OCI-LY7 (cell line): ENCODE measurements around the gene RGL1. TPM values are rescaled to one million over a fixed set of nuclear protein-coding genes. Genes with fewer than 3 reads are reported as not detected.

Source experiments
- BruUV-seq: library from RNA; stranded (reverse); fragments of 400-500 nt; replicated peaks from 2 replicates; lab custom pipeline; 2021; lab: Mats Ljungman, UMichigan
- CTCF ChIA-PET: fragments of 300-600 bp; sonication (Branson Sonifier 250); formaldehyde crosslinking; loops from one replicate; lab custom pipeline; 2022; ENCODE audit warnings: antibody characterized with exemption; ENCODE audit not compliant: unreplicated experiment; lab: Charles Lee
- POLR2A ChIA-PET: fragments of 300-600 bp; sonication (Branson Sonifier 250); formaldehyde crosslinking; loops from one replicate; lab custom pipeline; 2022; ENCODE audit warnings: antibody characterized with exemption; lab: Charles Lee
- DNase-seq: peaks from one replicate; pipeline ENCODE4 v3.0.0-alpha.2; 2015; ENCODE audit warnings: low spot score
- H2AFZ ChIP-seq: fragments of 200-600 bp; sonication (generic), shearing (Covaris generic); 2 replicates; pipeline ENCODE4 v1.6.1; 2014; ENCODE audit warnings: mild to moderate bottlenecking, antibody characterized with exemption, low read length, moderate library complexity
- H3K27ac ChIP-seq: fragments of 200-600 bp; sonication (generic); 2 replicates; pipeline ENCODE4 v1.5.1; 2014; ENCODE audit warnings: mixed run types, low read depth, mild to moderate bottlenecking, moderate library complexity, low read length, inconsistent platforms; ENCODE audit not compliant: poor library complexity, severe bottlenecking
- H3K36me3 ChIP-seq: fragments of 200-600 bp; sonication (generic); 2 replicates; pipeline ENCODE4 v1.6.1; 2014; ENCODE audit warnings: mild to moderate bottlenecking, antibody characterized with exemption, low read length, moderate library complexity, mixed read lengths; ENCODE audit not compliant: insufficient read depth
- H3K4me1 ChIP-seq: fragments of 200-600 bp; sonication (generic); 2 replicates; pipeline ENCODE4 v1.5.1; 2014; ENCODE audit warnings: mild to moderate bottlenecking, low read length; ENCODE audit not compliant: insufficient read depth, poor library complexity, severe bottlenecking
- H3K4me2 ChIP-seq: fragments of 200-600 bp; sonication (generic); 2 replicates; pipeline ENCODE4 v1.6.1; 2014; ENCODE audit warnings: mild to moderate bottlenecking, low read length
- H3K4me3 ChIP-seq: fragments of 200-600 bp; sonication (generic); 2 replicates; pipeline ENCODE4 v1.5.1; 2014; ENCODE audit warnings: mild to moderate bottlenecking, low read depth, low read length; ENCODE audit not compliant: poor library complexity, severe bottlenecking
- H3K79me2 ChIP-seq: fragments of 200-600 bp; sonication (generic); 2 replicates; pipeline ENCODE4 v1.6.1; 2016; ENCODE audit warnings: low read depth, mild to moderate bottlenecking, low read length, moderate library complexity, mixed read lengths; ENCODE audit not compliant: insufficient read depth
- H3K9me2 ChIP-seq: fragments of 200-600 bp; sonication (generic); 2 replicates; pipeline ENCODE4 v1.6.1; 2016; ENCODE audit warnings: mild to moderate bottlenecking, low read length, mixed read lengths; ENCODE audit not compliant: insufficient read depth
- H3K9me3 ChIP-seq: fragments of 200-600 bp; sonication (generic); 2 replicates; pipeline ENCODE4 v1.6.1; 2014; ENCODE audit warnings: mild to moderate bottlenecking, mixed run types, low read length, mixed read lengths
- H4K20me1 ChIP-seq: fragments of 200-600 bp; sonication (generic); 2 replicates; pipeline ENCODE4 v1.6.1; 2014; ENCODE audit warnings: mild to moderate bottlenecking, antibody characterized with exemption, low read length, moderate library complexity, mixed read lengths; ENCODE audit not compliant: insufficient read depth
- CTCF ChIP-seq: fragments of 200-600 bp; sonication (generic); conservative IDR thresholded peaks from 2 replicates; pipeline ENCODE4 v1.5.1; 2014; ENCODE audit warnings: mild to moderate bottlenecking, antibody characterized with exemption, low read length, moderate library complexity, mixed read lengths
- EZH2phosphoT487 ChIP-seq: fragments of 200-600 bp; sonication (generic); IDR thresholded peaks from 2 replicates; pipeline ENCODE4 v1.6.1; 2018; ENCODE audit warnings: low read depth, borderline replicate concordance, mild to moderate bottlenecking, mixed run types, antibody characterized with exemption, low read length, moderate library complexity, mixed read lengths
- intact Hi-C: fragments of 100-400 bp; cut with micrococcal nuclease; formaldehyde crosslinking; loops from one replicate; pipeline ENCODE4 v1.10.0; 2022; ENCODE audit not compliant: unreplicated experiment
- total RNA-seq, 2 experiments: library from RNA; depleted of rRNA in 1 of 2; stranded (reverse); fragments of >200 nt in 1 of 2; shearing (Covaris generic) in 1 of 2; gene quantifications; 2 replicates each; pipeline ENCODE4 v1.2.3, GENCODE V29; 2014 to 2022

RGL1 gene
- total RNA-seq, 2 experiments from 2014 or later, result 0.32 to 0.35 TPM

DNA sequence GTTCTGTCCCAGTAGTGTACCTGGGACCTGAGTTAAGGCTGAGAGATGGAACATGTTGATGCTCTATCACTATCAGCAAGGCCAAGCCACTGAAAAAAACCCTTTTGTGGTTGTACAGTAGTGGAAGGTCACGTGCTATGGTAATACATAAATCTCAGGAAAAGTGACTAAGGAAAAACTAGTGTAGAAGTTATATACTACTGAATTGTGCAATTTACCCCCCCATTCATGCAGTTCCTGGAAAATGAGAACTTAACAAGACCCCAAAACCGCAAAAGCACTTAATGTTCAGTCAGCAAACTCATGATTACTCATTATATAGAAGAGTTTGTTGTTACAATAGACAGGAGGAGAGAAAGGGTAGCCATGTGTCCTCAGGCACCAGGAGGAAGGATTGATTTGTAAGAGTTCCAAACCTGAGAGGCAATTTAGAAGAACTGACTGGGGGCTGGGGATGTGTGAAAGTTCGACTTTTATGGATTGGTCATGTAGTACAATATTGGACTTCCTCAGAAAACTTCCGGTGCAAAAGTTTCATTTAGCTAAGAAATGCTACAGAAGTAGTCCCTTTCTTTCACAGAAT lies 91.6 kb downstream of the RGL1 start:
- Histone ChIP-seq H3K4me1 (no peaks in the 10 kb centered on the region), H3K4me3 (no peak overlapping the region), H3K9me2 (no peaks in the 10 kb centered on the region), H4K20me1 (no peaks in the 10 kb centered on the region; the same call in 1 of the 2 replicates), H3K36me3 (no peaks in the 10 kb centered on the region), H3K79me2 (no peaks in the 10 kb centered on the region), H3K4me2 (no peak overlapping the region), H3K27ac (no peak overlapping the region), H3K9me3 (no peaks in the 10 kb centered on the region), H2AFZ (no peak overlapping the region)
- no peak for DNase-seq
- intact Hi-C loops, result loop anchor here (1.0 kb wide), 1 partner anchor 20 kb away; no protein-coding TSS in a partner anchor
- ChIA-PET POLR2A (no interaction called here), CTCF (interaction anchor here (1.1 kb wide), 1 partner anchor 12 kb away, joined by 3 read pairs; no protein-coding TSS in a partner anchor)
- TF ChIP-seq EZH2phosphoT487, result no peak
- no peak for TF ChIP-seq CTCF
- BruUV-seq, result no TSS peak

GRCh38 chr1:183898001-183898396 lies 93.1 kb downstream of the RGL1 start:
- ChIA-PET POLR2A (interaction anchor here (0.6 to 1.0 kb wide), 2 partner anchors 10 to 13 kb away, joined by 3 read pairs; no protein-coding TSS in a partner anchor), CTCF (interaction anchor here (1.1 kb wide), 1 partner anchor 13 kb away, joined by 3 read pairs; no protein-coding TSS in a partner anchor)
- Histone ChIP-seq H3K36me3 (no peaks in the 10 kb centered on the region), H3K9me2 (no peaks in the 10 kb centered on the region), H3K9me3 (no peaks in the 10 kb centered on the region), H3K4me2 (no peak overlapping the region), H3K79me2 (no peaks in the 10 kb centered on the region), H3K4me1 (no peaks in the 10 kb centered on the region), H3K27ac (no peak overlapping the region), H2AFZ (no peak overlapping the region), H4K20me1 (no peaks in the 10 kb centered on the region; the same call in 1 of the 2 replicates), H3K4me3 (no peak overlapping the region)
- TF ChIP-seq EZH2phosphoT487 (no peak), CTCF (no peak)
- DNase-seq, result no peak
- intact Hi-C loops, result no loop called here
- BruUV-seq, result no TSS peak

DNA sequence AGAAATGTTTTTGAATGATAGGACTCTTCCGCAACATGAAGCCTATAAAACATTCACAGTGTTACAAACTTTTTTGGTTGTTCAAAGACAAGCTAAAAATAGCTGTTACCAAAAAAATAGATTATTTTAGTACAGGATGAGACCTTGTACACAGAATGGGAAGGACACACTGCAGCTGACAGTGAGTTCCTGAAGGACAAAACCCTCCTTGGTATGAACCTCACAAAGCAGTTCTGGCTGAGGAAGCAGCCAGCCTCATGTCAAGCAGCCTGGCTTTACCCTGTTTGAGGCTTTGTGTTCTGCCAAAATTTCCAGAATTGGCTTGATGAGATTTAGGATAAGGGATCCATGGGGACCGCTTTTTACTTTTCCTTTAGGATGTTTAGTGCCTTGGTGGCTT lies 93.7 kb downstream of the RGL1 start:
- TF ChIP-seq EZH2phosphoT487, result no peak
- TF ChIP-seq CTCF, result no peak
- Histone ChIP-seq H3K4me1 (no peaks in the 10 kb centered on the region), H3K9me3 (no peaks in the 10 kb centered on the region), H3K4me2 (no peak overlapping the region), H3K4me3 (no peak overlapping the region), H2AFZ (no peak overlapping the region), H4K20me1 (no peaks in the 10 kb centered on the region; the same call in 1 of the 2 replicates), H3K79me2 (no peaks in the 10 kb centered on the region), H3K9me2 (no peaks in the 10 kb centered on the region), H3K27ac (no peak overlapping the region), H3K36me3 (no peaks in the 10 kb centered on the region)
- DNase-seq, result no peak
- intact Hi-C loops, result no loop called here
- no TSS peak for BruUV-seq
- ChIA-PET CTCF (no interaction called here), POLR2A (interaction anchor here (0.6 to 1.0 kb wide), 2 partner anchors 11 to 13 kb away, joined by 3 read pairs; no protein-coding TSS in a partner anchor)
